Measurements from ENCODE around the gene NPBWR2.

NPBWR2 gene

GRCh38 chr20:64106981-64107735 lies at the start of gene NPBWR2:
Gene NPBWR2 (minus strand): TSS chr20:64107565. CDS start chr20:64106831, 734 bp downstream.
- no peak for DNase-seq

GRCh38 chr20:64156136-64156885 lies 48.9 kb upstream of the NPBWR2 start:
- DNase-seq: no peak

- DNase-seq: no peak
Observed at GRCh38 chr20:64155258-64156135, 48.1 kb upstream of the NPBWR2 start.

GRCh38 chr20:64154590-64155257 lies 47.4 kb upstream of the NPBWR2 start:
- DNase-seq: no peak

GRCh38 chr20:64153861-64154589 lies 46.7 kb upstream of the NPBWR2 start:
- DNase-seq: no peak

- DNase-seq: no peak
Observed at GRCh38 chr20:64153410-64153809, 46.0 kb upstream of the NPBWR2 start.

GRCh38 chr20:64152906-64153305 lies 45.5 kb upstream of the NPBWR2 start:
- no peak for DNase-seq

- no peak for DNase-seq
Observed at GRCh38 chr20:64151633-64152530, 44.5 kb upstream of the NPBWR2 start.

- no peak for DNase-seq
Observed at GRCh38 chr20:64150756-64151632, 43.6 kb upstream of the NPBWR2 start.

- DNase-seq: no peak
Observed at GRCh38 chr20:64149809-64150560, 42.6 kb upstream of the NPBWR2 start.

- DNase-seq: no peak
Observed at GRCh38 chr20:64149141-64149540, 41.8 kb upstream of the NPBWR2 start.

GRCh38 chr20:64148581-64148980 lies 41.2 kb upstream of the NPBWR2 start:
- no peak for DNase-seq

- DNase-seq: no peak
Observed at GRCh38 chr20:64146936-64147477, 39.6 kb upstream of the NPBWR2 start.

- DNase-seq: no peak
Observed at GRCh38 chr20:64146301-64146935, 39.1 kb upstream of the NPBWR2 start.

GRCh38 chr20:64145458-64146300 lies 38.3 kb upstream of the NPBWR2 start:
- no peak for DNase-seq

GRCh38 chr20:64144144-64144912 lies 37.0 kb upstream of the NPBWR2 start:
- no peak for DNase-seq

Measured in NCI-H1930 (cell line).